Superior temporal gyrus (tissue), 1 donor: ENCODE measurements around the gene BRINP1.

ENCODE experiments used
- DNase-seq: peaks from one replicate; pipeline ENCODE4 v3.0.0-alpha.2; 2016; ENCODE audit errors: extremely low spot score

Gene BRINP1

DNA sequence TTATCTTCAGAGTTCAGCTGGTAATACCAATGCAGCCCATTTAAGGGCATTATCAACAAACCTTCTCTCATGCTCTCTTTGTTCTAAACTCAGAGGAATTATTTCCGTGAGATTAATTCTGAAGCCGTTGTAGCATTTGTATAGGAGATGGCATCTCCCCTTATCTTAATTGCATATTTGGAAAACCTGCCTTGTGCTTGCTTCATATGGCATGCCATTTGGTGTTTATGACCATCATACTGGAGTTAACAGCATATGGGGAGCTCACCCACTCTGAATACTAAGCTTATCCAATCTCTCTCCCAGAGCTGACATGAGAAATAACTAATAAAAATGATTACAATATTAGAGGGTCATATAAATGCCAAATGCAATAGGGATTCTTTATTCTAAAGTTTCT is 243.2 kb downstream of the BRINP1 start:
- DNase-seq: no peak

DNA sequence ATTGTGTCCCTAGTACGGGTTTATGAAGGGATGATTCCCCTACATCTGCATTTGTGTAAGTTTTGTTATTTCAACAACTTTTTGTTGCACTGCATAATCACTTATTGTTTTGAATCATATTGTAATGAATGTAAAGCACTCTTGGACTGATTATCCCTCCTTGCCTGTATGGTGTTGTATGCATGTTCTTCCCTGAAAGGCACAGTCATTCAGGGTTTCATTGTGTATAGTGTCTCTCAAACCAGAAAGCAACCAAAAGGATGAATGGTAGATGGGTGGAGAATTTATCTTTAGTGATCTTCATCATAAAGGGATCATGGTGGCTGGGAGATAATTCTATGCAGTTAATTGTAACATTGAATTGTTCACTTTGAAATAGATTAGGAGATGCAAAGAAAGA is 247.3 kb downstream of the BRINP1 start:
- no peak for DNase-seq

DNA sequence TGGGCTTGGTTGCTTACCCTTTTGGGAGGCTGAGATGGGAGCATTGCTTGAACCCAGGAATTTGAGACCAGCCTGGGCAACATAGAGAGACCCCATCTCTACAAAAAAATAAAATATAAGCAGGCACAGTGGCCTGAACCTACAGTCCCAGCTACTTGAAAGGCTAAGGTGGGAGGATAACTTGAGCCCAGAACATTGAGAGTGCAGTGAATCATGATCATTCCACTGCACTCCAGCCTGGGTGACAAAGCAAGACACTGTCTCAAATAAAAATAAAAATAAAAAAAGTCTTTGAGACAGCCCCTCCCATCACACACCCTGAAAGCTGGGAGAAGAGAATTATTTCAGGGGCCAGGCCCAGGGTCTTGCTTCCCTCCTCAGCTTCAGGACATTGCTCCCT is 251.8 kb downstream of the BRINP1 start:
- DNase-seq: no peak
